Activated CD4-positive, alpha-beta T cell treated with anti-CD3 and anti-CD28 coated beads, Interleukin-2, amount 50 U/mL, for 24 hours (primary cell): ENCODE results near the gene TUBB3.
"Not testable (repeated sequence)": the region's sequence is repeated elsewhere in the genome, so short reads cannot be mapped to it uniquely, and the experiment has no call there.

Experiments
- DNase-seq, 2 donors: peaks; one replicate each; pipeline ENCODE4 v3.0.0-alpha.2; 2020; ENCODE audit warnings: low read depth in 1 of 2, low spot score in 1 of 2

TUBB3 gene

GRCh38 chr16:89900885-89901284 lies 22.3 kb upstream of the TUBB3 start:
- no peak for DNase-seq

- DNase-seq: no peak
Observed at GRCh38 chr16:89902980-89903379, 20.2 kb upstream of the TUBB3 start.

- no peak for DNase-seq
Observed at GRCh38 chr16:89903908-89904515, 19.1 kb upstream of the TUBB3 start.

GRCh38 chr16:89904606-89905510 lies 18.3 kb upstream of the TUBB3 start:
- DNase-seq: no peak

GRCh38 chr16:89905511-89906139 lies 17.5 kb upstream of the TUBB3 start:
- DNase-seq: no peak

- DNase-seq: no peak
Observed at GRCh38 chr16:89906140-89907025, 16.8 kb upstream of the TUBB3 start.

GRCh38 chr16:89907055-89907814 lies 15.9 kb upstream of the TUBB3 start:
- no peak for DNase-seq

GRCh38 chr16:89908236-89908635 lies 14.9 kb upstream of the TUBB3 start:
- DNase-seq: no peak

GRCh38 chr16:89909777-89910716 lies 13.1 kb upstream of the TUBB3 start:
- peak; percentile 38 to 56 for DNase-seq

- DNase-seq: no peak
Observed at GRCh38 chr16:89910717-89911354, 12.3 kb upstream of the TUBB3 start.

- no peak for DNase-seq
Observed at GRCh38 chr16:89911375-89911774, 11.8 kb upstream of the TUBB3 start.

- DNase-seq: no peak
Observed at GRCh38 chr16:89912143-89912542, 11.0 kb upstream of the TUBB3 start.

GRCh38 chr16:89912627-89913026 lies 10.5 kb upstream of the TUBB3 start:
- no peak for DNase-seq

GRCh38 chr16:89913408-89914387 lies 9.4 kb upstream of the TUBB3 start:
- no peak for DNase-seq

- not testable (repeated sequence) for DNase-seq
Observed at GRCh38 chr16:89914642-89915285, 8.4 kb upstream of the TUBB3 start.

GRCh38 chr16:89915303-89916232 lies 7.6 kb upstream of the TUBB3 start:
- no peak for DNase-seq
